SK-N-SH (cell line): Measurements from ENCODE around the gene SLC35G6.

Experiments used
- CHD2 ChIP-seq: fragments of 150-350 bp; IDR thresholded peaks from 2 replicates; pipeline ENCODE4 v1.6.1; 2018; ENCODE audit warnings: low read length; ENCODE audit not compliant: partially characterized antibody
- CTCF ChIP-seq: fragments of 200-600 bp; sonication (generic); IDR thresholded peaks from 2 replicates; pipeline ENCODE4 v1.6.1; 2017; ENCODE audit warnings: antibody characterized with exemption, mild to moderate bottlenecking, moderate library complexity
- EP300 ChIP-seq, 2 experiments: IDR thresholded peaks; 2 replicates each; pipeline versions ENCODE4 v1.4.0 to v1.6.1; 2012; ENCODE audit warnings: borderline replicate concordance in 1 of 2, low read depth in 1 of 2, low read length in 1 of 2
- FOXM1 ChIP-seq: IDR thresholded peaks from 2 replicates; pipeline ENCODE4 v1.4.0; 2012; ENCODE audit warnings: low read depth, mild to moderate bottlenecking
- GABPA ChIP-seq: IDR thresholded peaks from 2 replicates; pipeline ENCODE4 v1.4.0; 2012; ENCODE audit warnings: low read depth, mild to moderate bottlenecking
- GATA2 ChIP-seq: sonication (generic); formaldehyde crosslinking; IDR thresholded peaks from 2 replicates; pipeline ENCODE4 v1.5.0; 2020; ENCODE audit warnings: mild to moderate bottlenecking, missing genetic modification reagents
- MAX ChIP-seq: IDR thresholded peaks from 2 replicates; pipeline ENCODE4 v1.4.0; 2012; ENCODE audit warnings: low read depth
- PBX3 ChIP-seq: IDR thresholded peaks from 2 replicates; pipeline ENCODE4; 2012
- POLR2AphosphoS5 ChIP-seq: IDR thresholded peaks from 2 replicates; pipeline ENCODE4 v1.6.1; 2012; ENCODE audit warnings: low read depth, low read length
- RAD21 ChIP-seq: IDR thresholded peaks from 2 replicates; pipeline ENCODE4 v1.6.1; 2012; ENCODE audit warnings: mild to moderate bottlenecking, low read length
- REST ChIP-seq: IDR thresholded peaks from 2 replicates; pipeline ENCODE4 v1.6.1; 2012; ENCODE audit warnings: mild to moderate bottlenecking, low read depth, low read length, moderate library complexity
- TAF1 ChIP-seq: IDR thresholded peaks from 2 replicates; pipeline ENCODE4 v1.6.1; 2012; ENCODE audit warnings: low read depth, mild to moderate bottlenecking, low read length, moderate library complexity, borderline replicate concordance
- YY1 ChIP-seq: IDR thresholded peaks from 2 replicates; pipeline ENCODE4 v1.4.0; 2012; ENCODE audit warnings: low read depth, mild to moderate bottlenecking

GRCh38 chr17:7491583-7491982 lies 10.3 kb downstream of the SLC35G6 start:
- no peak for TF ChIP-seq YY1
- no peak for TF ChIP-seq CTCF
- TF ChIP-seq REST = no peak
- TF ChIP-seq EP300 (IDR thresholded peaks at IDR 0.05; ENCODE audit: borderline replicate concordance in 1 of 2, low read depth in 1 of 2, low read length in 1 of 2) = no peak
- no peak for TF ChIP-seq GABPA
- no peak for TF ChIP-seq CHD2
- no peak for TF ChIP-seq RAD21
- TF ChIP-seq PBX3 = no peak
- TF ChIP-seq MAX = no peak
- no peak for TF ChIP-seq FOXM1
- TF ChIP-seq TAF1 = no peak
- TF ChIP-seq POLR2AphosphoS5 = no peak
- TF ChIP-seq GATA2 (CRISPR knock-in tag) = no peak
